ENCODE measurements around the gene PLSCR4.

DNA sequence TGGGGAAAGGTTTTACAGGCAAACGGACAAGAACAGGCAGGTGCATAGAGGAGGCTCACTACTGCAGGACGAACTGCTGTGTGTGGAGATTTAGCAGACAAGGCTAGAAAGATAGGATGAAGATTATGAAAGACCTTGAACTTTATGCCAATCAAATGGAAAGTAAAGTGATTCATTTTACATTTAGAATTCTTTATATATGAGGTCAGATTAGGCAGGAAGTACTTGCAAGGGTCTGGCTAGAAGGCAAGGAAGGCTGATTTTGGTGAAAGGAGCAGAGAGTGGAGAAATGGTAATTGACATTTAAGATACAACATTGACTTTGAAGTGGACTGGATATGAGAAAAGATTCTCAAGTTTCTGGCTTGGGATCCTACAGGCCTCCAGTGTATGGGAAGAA is 33.6 kb downstream of the PLSCR4 start:
- TF ChIP-seq, protein P1, sequence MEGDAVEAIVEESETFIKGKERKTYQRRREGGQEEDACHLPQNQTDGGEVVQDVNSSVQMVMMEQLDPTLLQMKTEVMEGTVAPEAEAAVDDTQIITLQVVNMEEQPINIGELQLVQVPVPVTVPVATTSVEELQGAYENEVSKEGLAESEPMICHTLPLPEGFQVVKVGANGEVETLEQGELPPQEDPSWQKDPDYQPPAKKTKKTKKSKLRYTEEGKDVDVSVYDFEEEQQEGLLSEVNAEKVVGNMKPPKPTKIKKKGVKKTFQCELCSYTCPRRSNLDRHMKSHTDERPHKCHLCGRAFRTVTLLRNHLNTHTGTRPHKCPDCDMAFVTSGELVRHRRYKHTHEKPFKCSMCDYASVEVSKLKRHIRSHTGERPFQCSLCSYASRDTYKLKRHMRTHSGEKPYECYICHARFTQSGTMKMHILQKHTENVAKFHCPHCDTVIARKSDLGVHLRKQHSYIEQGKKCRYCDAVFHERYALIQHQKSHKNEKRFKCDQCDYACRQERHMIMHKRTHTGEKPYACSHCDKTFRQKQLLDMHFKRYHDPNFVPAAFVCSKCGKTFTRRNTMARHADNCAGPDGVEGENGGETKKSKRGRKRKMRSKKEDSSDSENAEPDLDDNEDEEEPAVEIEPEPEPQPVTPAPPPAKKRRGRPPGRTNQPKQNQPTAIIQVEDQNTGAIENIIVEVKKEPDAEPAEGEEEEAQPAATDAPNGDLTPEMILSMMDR (IDR thresholded peaks at IDR 0.05; ENCODE audit: insufficient read depth, low read depth, low read length), result no peak
- TF ChIP-seq EZH2 (IDR thresholded peaks at IDR 0.05; ENCODE audit: insufficient read depth, low read length), result no peak

Measured in astrocyte (in vitro differentiated cells and primary cell).